Activated naive CD8-positive, alpha-beta T cell treated with anti-CD3 and anti-CD28 coated beads for 36 hours (primary cell): ENCODE data around the gene S100A1. TPM values are rescaled to one million over a fixed set of nuclear protein-coding genes. Genes with fewer than 3 reads are reported as not detected.
A peak's percentile ranks its signal among the peaks of the same experiment; 100 is the strongest.
"Not testable (repeated sequence)": the region's sequence is repeated elsewhere in the genome, so short reads cannot be mapped to it uniquely, and the experiment has no call there.

Experiments used
- DNase-seq: peaks from one replicate; pipeline ENCODE4 v3.0.0; 2021
- H3K27ac Mint-ChIP-seq: one replicate; pipeline ENCODE4 v1.8.0; 2022; ENCODE audit warnings: mild to moderate bottlenecking, moderate library complexity, mixed read lengths
- H3K27me3 Mint-ChIP-seq: one replicate; pipeline ENCODE4 v1.8.0; 2022; ENCODE audit warnings: mild to moderate bottlenecking, mixed read lengths
- H3K36me3 Mint-ChIP-seq: one replicate; pipeline ENCODE4 v1.8.0; 2021; ENCODE audit warnings: mild to moderate bottlenecking, mixed read lengths
- H3K4me1 Mint-ChIP-seq: one replicate; pipeline ENCODE4 v1.8.0; 2021; ENCODE audit warnings: mixed read lengths
- H3K4me3 Mint-ChIP-seq: one replicate; pipeline ENCODE4 v1.8.0; 2022; ENCODE audit warnings: mild to moderate bottlenecking, moderate library complexity, mixed read lengths
- H3K9me3 Mint-ChIP-seq: one replicate; pipeline ENCODE4 v1.8.0; 2022; ENCODE audit warnings: mixed read lengths
- total RNA-seq, 2 experiments: library from RNA; stranded (reverse); gene quantifications; one replicate each; pipeline ENCODE4 v1.2.3, GENCODE V29; 2021

The S100A1 gene
- total RNA-seq, 2 experiments from 2014 or later: not detected

- H3K9me3 Mint-ChIP-seq: peaks cover 2% of the 10 kb centered on the region
- no peaks in the 10 kb centered on the region for H3K27me3 Mint-ChIP-seq
- no peak overlapping the region for H3K4me3 Mint-ChIP-seq
- peaks cover 29% of the 10 kb centered on the region for H3K4me1 Mint-ChIP-seq
- DNase-seq: peak; percentile 25
- no peak overlapping the region for H3K27ac Mint-ChIP-seq
- peaks cover 46% of the 10 kb centered on the region for H3K36me3 Mint-ChIP-seq
These were observed 42.1 kb downstream of the S100A1 start for GRCh38 chr1:153670257-153670858.

GRCh38 chr1:153670859-153671627 lies 42.8 kb downstream of the S100A1 start, which contains the start of gene ILF2:
ILF2 (minus strand) TSS chr1:153670993; CDS start chr1:153670922, 71 bp downstream.
- peaks cover 42% of the 10 kb centered on the region for H3K36me3 Mint-ChIP-seq
- H3K9me3 Mint-ChIP-seq: peaks cover 2% of the 10 kb centered on the region
- peaks cover 29% of the 10 kb centered on the region for H3K4me1 Mint-ChIP-seq
- DNase-seq: peak; percentile 95
- peak within 1 kb of the TSS; percentile 83 for H3K27ac Mint-ChIP-seq
- no peak within 1 kb of the TSS for H3K4me3 Mint-ChIP-seq
- H3K27me3 Mint-ChIP-seq: no peaks in the 10 kb centered on the region

GRCh38 chr1:153671628-153672353 lies 43.6 kb downstream of the S100A1 start:
- H3K27me3 Mint-ChIP-seq, H3K4me3 Mint-ChIP-seq, H3K9me3 Mint-ChIP-seq: not testable (repeated sequence)
- H3K36me3 Mint-ChIP-seq: peaks cover 36% of the 10 kb centered on the region
- peak; percentile 58 for DNase-seq
- peak overlapping the region; percentile 83 for H3K27ac Mint-ChIP-seq
- peaks cover 26% of the 10 kb centered on the region for H3K4me1 Mint-ChIP-seq

- DNase-seq: no peak
- H3K36me3 Mint-ChIP-seq: peaks cover 19% of the 10 kb centered on the region
- peaks cover 20% of the 10 kb centered on the region for H3K4me1 Mint-ChIP-seq
- no peak overlapping the region for H3K27ac Mint-ChIP-seq
- H3K9me3 Mint-ChIP-seq: no peaks in the 10 kb centered on the region
- H3K27me3 Mint-ChIP-seq: peaks cover 15% of the 10 kb centered on the region
- no peak overlapping the region for H3K4me3 Mint-ChIP-seq
These were observed 45.3 kb downstream of the S100A1 start for GRCh38 chr1:153673511-153673910.

DNA sequence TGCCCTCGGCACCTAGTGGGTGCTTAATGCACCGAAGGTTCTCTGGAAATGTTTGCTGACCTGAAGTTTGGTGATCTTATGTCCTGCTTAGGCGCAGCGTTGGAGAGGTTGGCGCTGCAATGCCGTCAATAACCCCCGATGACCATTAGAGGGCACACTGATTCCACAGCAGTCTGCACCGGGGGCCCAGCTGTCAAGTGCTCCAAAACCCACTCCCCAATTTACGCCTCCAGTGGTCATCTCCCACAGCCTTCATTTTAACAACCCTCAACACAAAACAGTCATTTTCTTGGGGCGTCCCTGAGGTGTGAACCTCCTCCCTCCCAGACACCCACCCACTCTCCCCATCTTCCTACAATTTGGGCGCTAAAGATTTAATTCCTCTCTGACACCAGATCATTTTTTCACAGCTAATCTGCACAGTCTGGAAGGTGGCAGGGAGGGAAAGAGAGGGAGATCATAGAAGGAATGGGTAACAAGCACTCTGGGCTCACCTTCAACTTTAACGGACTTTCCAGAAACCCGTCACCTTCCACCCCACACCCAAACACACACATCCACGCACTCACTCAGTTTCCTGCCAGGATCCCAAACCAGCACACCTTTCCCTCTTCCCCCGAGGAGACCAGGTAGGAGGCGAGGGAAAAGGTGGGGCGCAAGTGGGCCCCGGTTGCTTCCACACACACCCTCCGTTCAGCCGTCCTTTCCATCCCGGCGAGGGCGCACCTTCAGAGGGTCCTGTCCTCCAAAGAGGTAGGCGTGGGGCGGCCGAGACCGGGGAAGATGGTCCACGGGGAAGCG lies 49.7 kb downstream of the S100A1 start:
- Mint-ChIP-seq H3K4me1 (peaks cover 18% of the 10 kb centered on the region), H3K36me3 (no peaks in the 10 kb centered on the region), H3K4me3 (peak overlapping the region; percentile 61), H3K27me3 (peaks cover 40% of the 10 kb centered on the region), H3K27ac (no peak overlapping the region), H3K9me3 (no peaks in the 10 kb centered on the region)
- peak; percentile 39 for DNase-seq

- Mint-ChIP-seq H3K27ac (no peak within 1 kb of the TSS), H3K4me1 (peaks cover 18% of the 10 kb centered on the region), H3K4me3 (peak within 1 kb of the TSS; percentile 61), H3K9me3 (no peaks in the 10 kb centered on the region), H3K27me3 (peaks cover 40% of the 10 kb centered on the region), H3K36me3 (no peaks in the 10 kb centered on the region)
- DNase-seq: peak; percentile 21
These were observed 50.5 kb downstream of the S100A1 start, which contains the start of gene NPR1 for GRCh38 chr1:153678519-153679336. NPR1 (plus strand) TSS chr1:153678688; CDS start chr1:153679109, 421 bp downstream.

DNA sequence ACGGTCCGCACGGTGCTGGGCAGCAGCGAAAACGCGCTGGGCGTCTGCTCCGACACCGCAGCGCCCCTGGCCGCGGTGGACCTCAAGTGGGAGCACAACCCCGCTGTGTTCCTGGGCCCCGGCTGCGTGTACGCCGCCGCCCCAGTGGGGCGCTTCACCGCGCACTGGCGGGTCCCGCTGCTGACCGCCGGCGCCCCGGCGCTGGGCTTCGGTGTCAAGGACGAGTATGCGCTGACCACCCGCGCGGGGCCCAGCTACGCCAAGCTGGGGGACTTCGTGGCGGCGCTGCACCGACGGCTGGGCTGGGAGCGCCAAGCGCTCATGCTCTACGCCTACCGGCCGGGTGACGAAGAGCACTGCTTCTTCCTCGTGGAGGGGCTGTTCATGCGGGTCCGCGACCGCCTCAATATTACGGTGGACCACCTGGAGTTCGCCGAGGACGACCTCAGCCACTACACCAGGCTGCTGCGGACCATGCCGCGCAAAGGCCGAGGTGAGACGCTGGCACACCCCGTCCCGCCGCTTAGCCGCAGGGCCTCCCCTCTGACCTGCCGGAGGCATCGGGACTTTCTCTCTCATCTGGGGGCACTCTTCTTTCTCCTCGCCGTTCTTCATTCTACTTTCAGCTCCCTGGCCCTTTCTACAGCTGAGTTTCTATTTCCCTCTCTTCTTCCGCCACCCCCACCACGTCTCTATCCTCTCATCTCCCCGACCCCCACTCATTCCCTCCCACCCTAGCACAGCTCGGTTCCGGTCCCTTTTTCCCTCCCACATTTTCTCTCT lies 51.3 kb downstream of the S100A1 start:
- no peak overlapping the region for H3K27ac Mint-ChIP-seq
- H3K4me1 Mint-ChIP-seq: peaks cover 18% of the 10 kb centered on the region
- peaks cover 40% of the 10 kb centered on the region for H3K27me3 Mint-ChIP-seq
- no peaks in the 10 kb centered on the region for H3K9me3 Mint-ChIP-seq
- no peaks in the 10 kb centered on the region for H3K36me3 Mint-ChIP-seq
- DNase-seq: peak; percentile 34
- peak overlapping the region; percentile 60 for H3K4me3 Mint-ChIP-seq

GRCh38 chr1:153680120-153680403 lies 51.8 kb downstream of the S100A1 start:
- no peaks in the 10 kb centered on the region for H3K36me3 Mint-ChIP-seq
- no peak overlapping the region for H3K4me3 Mint-ChIP-seq
- peaks cover 42% of the 10 kb centered on the region for H3K27me3 Mint-ChIP-seq
- H3K9me3 Mint-ChIP-seq: no peaks in the 10 kb centered on the region
- H3K4me1 Mint-ChIP-seq: peaks cover 18% of the 10 kb centered on the region
- no peak overlapping the region for H3K27ac Mint-ChIP-seq
- DNase-seq: no peak

Other genes with a start within 250 kb of the S100A1 start
- gene S100A8, start 237.4 kb upstream of the S100A1 start, total RNA-seq: not detected
- gene S100A7A, start 211.9 kb upstream of the S100A1 start, total RNA-seq: not detected
- gene S100A7, start 167.8 kb upstream of the S100A1 start, total RNA-seq: not detected
- 100 to 1,000 TPM; 144 to 155 TPM for gene S100A6, start 92.4 kb upstream of the S100A1 start, total RNA-seq
- 1 to 10 TPM; 1.2 to 1.6 TPM for gene S100A5, start 87.5 kb upstream of the S100A1 start, total RNA-seq
- 10 to 100 TPM; 44.7 to 44.9 TPM for gene S100A4, start 82.6 kb upstream of the S100A1 start, total RNA-seq
- gene S100A3, start 79.2 kb upstream of the S100A1 start, total RNA-seq: not detected
- gene S100A2, start 62.6 kb upstream of the S100A1 start, total RNA-seq: under 1 TPM in 1 of 2 experiments, not detected in 1; 0.60 TPM
- not detected for gene S100A16, start 15.3 kb upstream of the S100A1 start, total RNA-seq
- not detected for gene S100A14, start 12.1 kb upstream of the S100A1 start, total RNA-seq
- gene S100A13, start 929 bp upstream of the S100A1 start, total RNA-seq: 1 to 10 TPM; 5.7 to 5.9 TPM
- gene CHTOP, start 5.6 kb downstream of the S100A1 start, total RNA-seq: 10 to 100 TPM; 94.3 to 98.1 TPM
- gene SNAPIN, start 30.3 kb downstream of the S100A1 start, total RNA-seq: 10 to 100 TPM; 32.9 to 34.7 TPM
- gene ILF2, start 42.6 kb downstream of the S100A1 start, total RNA-seq: 100 to 1,000 TPM; 419 to 431 TPM
- gene NPR1, start 50.3 kb downstream of the S100A1 start, total RNA-seq: under 1 TPM in 1 of 2 experiments, not detected in 1; 0.06 TPM
- 10 to 100 TPM; 47.9 to 48.0 TPM for gene INTS3, start 99.6 kb downstream of the S100A1 start, total RNA-seq
- gene SLC27A3, start 147.0 kb downstream of the S100A1 start, total RNA-seq: 1 to 10 TPM; 6.4 to 6.9 TPM